Activated CD8-positive, alpha-beta memory T cell treated with anti-CD3 and anti-CD28 coated beads for 36 hours (primary cell): ENCODE results near the gene GRIK1. TPM values are rescaled to one million over a fixed set of nuclear protein-coding genes. Genes with fewer than 3 reads are reported as not detected.

Source experiments
- total RNA-seq, 2 experiments: library from RNA; stranded (reverse); gene quantifications; one replicate each; pipeline ENCODE4 v1.2.3, GENCODE V29; 2021

The GRIK1 gene
- total RNA-seq, 2 experiments from 2014 or later: not detected

Other genes starting within 250 kb of the GRIK1 start
- not detected for gene CLDN17, start 226.8 kb upstream of the GRIK1 start, total RNA-seq